Sigmoid colon (tissue), 4 donors: ENCODE measurements around the gene NELFB.

Experiments
- CTCF ChIP-seq, 4 experiments: fragments of 450-650 bp in 3 of 4; fragments of 200-600 bp in 1 of 4; IDR thresholded peaks; one replicate each; pipeline ENCODE4 v1.5.1; 2016 to 2019; ENCODE audit warnings: antibody characterized with exemption in 4 of 4, mild to moderate bottlenecking in 3 of 4, moderate library complexity in 2 of 4
- EP300 ChIP-seq, 4 donors: sonication (generic); formaldehyde crosslinking; IDR thresholded peaks; one replicate each; pipeline ENCODE4 v1.6.1; 2017; ENCODE audit warnings: antibody characterized with exemption in 4 of 4
- POLR2A ChIP-seq, 2 donors: fragments of 450-650 bp; IDR thresholded peaks; one replicate each; pipeline ENCODE4 v1.6.1; 2016; ENCODE audit warnings: antibody characterized with exemption in 2 of 2, mild to moderate bottlenecking in 2 of 2, moderate library complexity in 2 of 2
- POLR2AphosphoS5 ChIP-seq, 4 donors: sonication (generic); formaldehyde crosslinking; IDR thresholded peaks; one replicate each; pipeline ENCODE4 v1.6.1; 2017; ENCODE audit warnings: antibody characterized with exemption in 4 of 4

- TF ChIP-seq POLR2A (IDR thresholded peaks at IDR 0.05) (no peak), CTCF (IDR thresholded peaks at IDR 0.05) (no peak), POLR2AphosphoS5 (IDR thresholded peaks at IDR 0.05) (no peak), EP300 (IDR thresholded peaks at IDR 0.05) (no peak)
Observed at GRCh38 chr9:137273095-137273490, 18.0 kb downstream of the NELFB start.
